Mesenchymal stem cell (in vitro differentiated cells and primary cell): ENCODE data around the gene LY6G6D.

Experiments
- DNase-seq: peaks from one replicate; pipeline ENCODE4 v3.0.0-alpha.2; 2013
- H2AFZ ChIP-seq: one replicate; pipeline ENCODE4 v1.6.1; 2013; ENCODE audit warnings: low read depth, mild to moderate bottlenecking, control low read depth, inconsistent platforms, low read length, moderate library complexity
- H2AK5ac ChIP-seq: 2 replicates; pipeline ENCODE4 v1.6.1; 2013; ENCODE audit warnings: low read length, moderate library complexity, mild to moderate bottlenecking, inconsistent platforms; ENCODE audit not compliant: severe bottlenecking
- H2BK120ac ChIP-seq: one replicate; pipeline ENCODE4 v1.6.1; 2013; ENCODE audit warnings: low read depth, mild to moderate bottlenecking, inconsistent platforms, low read length, moderate library complexity
- H2BK12ac ChIP-seq, 2 experiments: one replicate each; pipeline ENCODE4 v1.6.1; 2013; ENCODE audit warnings: inconsistent platforms in 2 of 2, low read length in 2 of 2, mild to moderate bottlenecking in 2 of 2, moderate library complexity in 2 of 2, control low read depth in 1 of 2
- H2BK15ac ChIP-seq: one replicate; pipeline ENCODE4 v1.6.1; 2013; ENCODE audit warnings: mild to moderate bottlenecking, low read depth, inconsistent platforms; ENCODE audit not compliant: poor library complexity, severe bottlenecking
- H2BK5ac ChIP-seq: 2 replicates; pipeline ENCODE4 v1.6.1; 2013; ENCODE audit warnings: low read depth, mild to moderate bottlenecking, low read length, control low read depth, inconsistent platforms; ENCODE audit not compliant: poor library complexity, severe bottlenecking
- H3K14ac ChIP-seq, 2 experiments: one replicate each; pipeline ENCODE4 v1.6.1; 2013; ENCODE audit warnings: inconsistent platforms in 2 of 2, low read length in 2 of 2, control low read depth in 1 of 2, mild to moderate bottlenecking in 1 of 2, moderate library complexity in 1 of 2
- H3K18ac ChIP-seq, 2 experiments: one replicate each; pipeline ENCODE4 v1.6.1; 2013; ENCODE audit warnings: inconsistent platforms in 2 of 2, low read length in 2 of 2, control low read depth in 1 of 2, low read depth in 1 of 2, mild to moderate bottlenecking in 1 of 2
- H3K23ac ChIP-seq, 2 experiments: one replicate each; pipeline ENCODE4 v1.6.1; 2013; ENCODE audit warnings: inconsistent platforms in 2 of 2, low read length in 2 of 2, mild to moderate bottlenecking in 2 of 2, moderate library complexity in 2 of 2, control low read depth in 1 of 2
- H3K27ac ChIP-seq: 2 replicates; pipeline ENCODE4 v1.5.1; 2013; ENCODE audit warnings: mild to moderate bottlenecking, moderate library complexity, low read length, control low read depth, inconsistent platforms; ENCODE audit not compliant: poor library complexity, severe bottlenecking
- H3K27me3 ChIP-seq, 2 experiments: 2 replicates each; pipeline versions ENCODE4 v1.6.1 to v1.7.0; 2013; ENCODE audit warnings: low read length in 2 of 2, mild to moderate bottlenecking in 2 of 2, moderate library complexity in 2 of 2, control low read depth in 1 of 2, inconsistent platforms in 1 of 2; ENCODE audit not compliant: control insufficient read depth in 1 of 2, insufficient read depth in 1 of 2
- H3K36me3 ChIP-seq, 2 experiments: 2 replicates each; pipeline versions ENCODE4 v1.6.1 to v1.7.0; 2013; ENCODE audit warnings: low read length in 2 of 2, control low read depth in 1 of 2, inconsistent platforms in 1 of 2, low read depth in 1 of 2, mild to moderate bottlenecking in 1 of 2; ENCODE audit not compliant: insufficient read depth in 2 of 2, control insufficient read depth in 1 of 2
- H3K4ac ChIP-seq, 2 experiments: one replicate each; pipeline ENCODE4 v1.6.1; 2013; ENCODE audit warnings: inconsistent platforms in 2 of 2, low read length in 2 of 2, mild to moderate bottlenecking in 2 of 2, moderate library complexity in 2 of 2, control low read depth in 1 of 2, low read depth in 1 of 2
- H3K4me1 ChIP-seq: 2 replicates; pipeline ENCODE4 v1.6.1; 2013; ENCODE audit warnings: low read depth, low read length, control low read depth; ENCODE audit not compliant: control insufficient read depth, insufficient read depth
- H3K4me2 ChIP-seq: 2 replicates; pipeline ENCODE4 v1.6.1; 2013; ENCODE audit warnings: low read length, mild to moderate bottlenecking, inconsistent platforms; ENCODE audit not compliant: poor library complexity, severe bottlenecking
- H3K4me3 ChIP-seq, 2 experiments: 2 replicates each; pipeline versions ENCODE4 v1.5.1 to v1.7.0; 2013; ENCODE audit warnings: low read length in 2 of 2, mild to moderate bottlenecking in 2 of 2, control low read depth in 1 of 2, low read depth in 1 of 2; ENCODE audit not compliant: insufficient read depth in 1 of 2
- H3K79me1 ChIP-seq: replicated peaks from 2 replicates; pipeline ENCODE4 v1.6.1; 2013; ENCODE audit warnings: mild to moderate bottlenecking, control low read depth, low read length, inconsistent platforms; ENCODE audit not compliant: poor library complexity, severe bottlenecking
- H3K9ac ChIP-seq: 2 replicates; pipeline ENCODE4 v1.7.0; 2013; ENCODE audit warnings: mild to moderate bottlenecking, low read length, moderate library complexity
- H3K9me3 ChIP-seq: 2 replicates; pipeline ENCODE4 v1.7.0; 2013; ENCODE audit warnings: mild to moderate bottlenecking, low read length; ENCODE audit not compliant: control insufficient read depth
- H4K8ac ChIP-seq: one replicate; pipeline ENCODE4 v1.6.1; 2013; ENCODE audit warnings: inconsistent platforms, mild to moderate bottlenecking, low read length, moderate library complexity
- H4K91ac ChIP-seq: one replicate; pipeline ENCODE4 v1.6.1; 2013; ENCODE audit warnings: mild to moderate bottlenecking, low read length, inconsistent platforms
- WGBS: methylation state at CpG from one replicate; pipeline ENCODE4 v1.1.7; 2013; ENCODE audit warnings: mixed read lengths; 5-methylcytosine and 5-hydroxymethylcytosine counted together

The LY6G6D gene

GRCh38 chr6:31669676-31670075 is 45.5 kb upstream of the LY6G6D start, which contains the start of gene LY6G5B:
Gene LY6G5B (plus strand): TSS chr6:31669976. CDS start chr6:31670951, 975 bp downstream.
- H3K9me3 ChIP-seq = no peaks in the 10 kb centered on the region

GRCh38 chr6:31676322-31676903 is 38.7 kb upstream of the LY6G6D start:
- Histone ChIP-seq H3K23ac (no peak overlapping the region), H3K27me3 (no peaks in the 10 kb centered on the region), H3K27ac (no peak overlapping the region), H3K9me3 (no peaks in the 10 kb centered on the region), H3K79me1 (peaks cover 8% of the 10 kb centered on the region), H3K4me1 (peaks cover 6% of the 10 kb centered on the region), H3K9ac (no peak overlapping the region), H2AK5ac (no peak overlapping the region), H3K4me2 (no peak overlapping the region), H2AFZ (no peak overlapping the region), H2BK12ac (no peak overlapping the region), H4K8ac (no peak overlapping the region), H3K14ac (no peak overlapping the region), H2BK120ac (no peak overlapping the region), H4K91ac (no peak overlapping the region), H3K36me3 (peaks cover 30 to 38% of the 10 kb centered on the region in 2 experiments), H3K4ac (no peak overlapping the region), H3K4me3 (no peak overlapping the region), H3K18ac (no peak overlapping the region), H2BK15ac (no peak overlapping the region), H2BK5ac (no peak overlapping the region)
- WGBS = 88% methylated on average over 4 of the region's 4 CpGs
- no peak for DNase-seq

More at GRCh38 chr6:31669676-31670075, 45.5 kb upstream of the LY6G6D start, which contains the start of gene LY6G5B:
- Histone ChIP-seq H3K27ac (no peak within 1 kb of the TSS), H2BK15ac (no peak within 1 kb of the TSS), H3K4me1 (peaks cover 4% of the 10 kb centered on the region), H3K4me3 (no peak within 1 kb of the TSS), H3K14ac (no peak within 1 kb of the TSS), H3K4me2 (no peak within 1 kb of the TSS), H4K8ac (no peak within 1 kb of the TSS), H3K23ac (no peak within 1 kb of the TSS), H3K18ac (no peak within 1 kb of the TSS), H3K79me1 (peaks cover 35% of the 10 kb centered on the region), H2AFZ (no peak within 1 kb of the TSS), H3K9ac (no peak within 1 kb of the TSS), H3K4ac (no peak within 1 kb of the TSS), H2BK12ac (no peak within 1 kb of the TSS), H2AK5ac (no peak within 1 kb of the TSS), H2BK120ac (no peak within 1 kb of the TSS), H3K27me3 (no peaks in the 10 kb centered on the region), H2BK5ac (no peak within 1 kb of the TSS), H4K91ac (no peak within 1 kb of the TSS), H3K36me3 (peaks cover 68 to 75% of the 10 kb centered on the region in 2 experiments)
- no peak for DNase-seq
- 88% methylated on average over 8 of the region's 8 CpGs for WGBS

- H3K23ac ChIP-seq = no peak overlapping the region
- H3K27me3 ChIP-seq = no peaks in the 10 kb centered on the region
- no peak overlapping the region for H2BK5ac ChIP-seq
- H3K36me3 ChIP-seq = peaks cover 25 to 33% of the 10 kb centered on the region in 2 experiments
- no peak overlapping the region for H3K27ac ChIP-seq
- no peak overlapping the region for H3K14ac ChIP-seq
- peaks cover 11% of the 10 kb centered on the region for H3K4me1 ChIP-seq
- H4K8ac ChIP-seq = no peak overlapping the region
- no peak overlapping the region for H3K18ac ChIP-seq
- DNase-seq = no peak
- H2AFZ ChIP-seq = no peak overlapping the region
- no peak overlapping the region for H2AK5ac ChIP-seq
- no peak overlapping the region for H4K91ac ChIP-seq
- no peak overlapping the region for H3K4me3 ChIP-seq
- peaks cover 5% of the 10 kb centered on the region for H3K79me1 ChIP-seq
- H3K9me3 ChIP-seq = no peaks in the 10 kb centered on the region
- H2BK12ac ChIP-seq = no peak overlapping the region
- no peak overlapping the region for H3K4me2 ChIP-seq
- H2BK120ac ChIP-seq = no peak overlapping the region
- WGBS = 73% methylated on average over 3 of the region's 6 CpGs
- H2BK15ac ChIP-seq = no peak overlapping the region
- no peak overlapping the region for H3K9ac ChIP-seq
- H3K4ac ChIP-seq = no peak overlapping the region
Measured at GRCh38 chr6:31676904-31677303, 38.2 kb upstream of the LY6G6D start.

GRCh38 chr6:31677955-31678354 is 37.2 kb upstream of the LY6G6D start:
- 82% methylated on average over 8 of the region's 8 CpGs for WGBS
- DNase-seq = no peak
- H3K4me3 ChIP-seq = no peak overlapping the region

More at GRCh38 chr6:31677955-31678354, 37.2 kb upstream of the LY6G6D start:
- H2BK15ac ChIP-seq = no peak overlapping the region
- H3K27ac ChIP-seq = no peak overlapping the region
- H4K8ac ChIP-seq = no peak overlapping the region
- no peak overlapping the region for H3K9ac ChIP-seq
- no peak overlapping the region for H3K4me2 ChIP-seq
- no peak overlapping the region for H3K23ac ChIP-seq
- peaks cover 18 to 22% of the 10 kb centered on the region in 2 experiments for H3K36me3 ChIP-seq
- no peak overlapping the region for H4K91ac ChIP-seq
- H2BK5ac ChIP-seq = no peak overlapping the region
- H2AFZ ChIP-seq = no peak overlapping the region
- H2AK5ac ChIP-seq = no peak overlapping the region
- no peak overlapping the region for H2BK12ac ChIP-seq
- H3K79me1 ChIP-seq = peaks cover 2% of the 10 kb centered on the region
- H3K14ac ChIP-seq = no peak overlapping the region
- peaks cover 12% of the 10 kb centered on the region for H3K4me1 ChIP-seq
- H3K18ac ChIP-seq = no peak overlapping the region
- no peaks in the 10 kb centered on the region for H3K9me3 ChIP-seq
- H2BK120ac ChIP-seq = no peak overlapping the region
- no peaks in the 10 kb centered on the region for H3K27me3 ChIP-seq
- no peak overlapping the region for H3K4ac ChIP-seq
